Measurements from ENCODE around the gene RTN4IP1. TPM values are rescaled to one million over a fixed set of nuclear protein-coding genes. Genes with fewer than 3 reads are reported as not detected.

The RTN4IP1 gene
- total RNA-seq, 1 donor from 2014 or later, result 11.2 TPM

- peaks cover 46% of the 10 kb centered on the region for H3K36me3 Mint-ChIP-seq (ENCODE audit: low read depth)
- no peaks in the 10 kb centered on the region for H3K9me3 Mint-ChIP-seq
- H3K27ac Mint-ChIP-seq, result no peak overlapping the region
- ATAC-seq (ENCODE audit: low read depth), result no peak
- H3K4me1 Mint-ChIP-seq, result peaks cover 35% of the 10 kb centered on the region
- POLR2A ChIA-PET, result no interaction called here
- no peaks in the 10 kb centered on the region for H3K27me3 Mint-ChIP-seq
- DNase-seq, result no peak
- intact Hi-C loops (cut with micrococcal nuclease), result no loop called here
- no peak overlapping the region for H3K4me3 Mint-ChIP-seq
- CTCF ChIA-PET, result interaction anchor here (1.3 to 3.9 kb wide), 3 partner anchors 8 to 362 kb away, joined by 3 to 13 read pairs (median 4); no protein-coding TSS in a partner anchor
- no peak for TF ChIP-seq CTCF (IDR thresholded peaks at IDR 0.05)
These were observed 11.4 kb downstream of the RTN4IP1 start for GRCh38 chr6:106617857-106618256.

DNA sequence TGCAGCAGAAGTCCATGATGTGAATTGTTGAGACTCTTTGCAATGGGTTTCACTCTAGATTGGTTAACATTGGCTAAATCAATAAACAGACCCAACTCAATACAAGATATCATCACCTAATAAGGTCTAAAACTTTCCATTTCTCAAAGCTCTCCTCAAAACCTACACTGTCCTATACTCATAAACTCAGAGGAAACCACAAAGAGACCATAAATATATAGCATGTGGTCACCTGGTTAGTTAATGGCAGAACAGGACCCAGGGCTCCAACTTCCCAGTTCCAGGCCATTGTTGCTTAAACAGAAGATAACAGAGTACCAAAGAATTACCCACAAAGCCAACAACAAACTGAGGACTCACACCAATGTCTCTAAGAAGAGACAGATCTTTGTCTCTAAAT, 12.0 kb downstream of the RTN4IP1 start:
- intact Hi-C loops (cut with micrococcal nuclease), result no loop called here
- Mint-ChIP-seq H3K27ac (no peak overlapping the region), H3K27me3 (no peaks in the 10 kb centered on the region), H3K4me3 (no peak overlapping the region), H3K4me1 (peaks cover 40% of the 10 kb centered on the region), H3K9me3 (no peaks in the 10 kb centered on the region), H3K36me3 (ENCODE audit: low read depth) (peaks cover 44% of the 10 kb centered on the region)
- ChIA-PET CTCF (interaction anchor here (1.3 to 3.9 kb wide), 3 partner anchors 7 to 362 kb away, joined by 3 to 13 read pairs (median 4); no protein-coding TSS in a partner anchor), POLR2A (no interaction called here)
- no peak for TF ChIP-seq CTCF (IDR thresholded peaks at IDR 0.05)
- DNase-seq (no peak), ATAC-seq (ENCODE audit: low read depth) (no peak)

DNA sequence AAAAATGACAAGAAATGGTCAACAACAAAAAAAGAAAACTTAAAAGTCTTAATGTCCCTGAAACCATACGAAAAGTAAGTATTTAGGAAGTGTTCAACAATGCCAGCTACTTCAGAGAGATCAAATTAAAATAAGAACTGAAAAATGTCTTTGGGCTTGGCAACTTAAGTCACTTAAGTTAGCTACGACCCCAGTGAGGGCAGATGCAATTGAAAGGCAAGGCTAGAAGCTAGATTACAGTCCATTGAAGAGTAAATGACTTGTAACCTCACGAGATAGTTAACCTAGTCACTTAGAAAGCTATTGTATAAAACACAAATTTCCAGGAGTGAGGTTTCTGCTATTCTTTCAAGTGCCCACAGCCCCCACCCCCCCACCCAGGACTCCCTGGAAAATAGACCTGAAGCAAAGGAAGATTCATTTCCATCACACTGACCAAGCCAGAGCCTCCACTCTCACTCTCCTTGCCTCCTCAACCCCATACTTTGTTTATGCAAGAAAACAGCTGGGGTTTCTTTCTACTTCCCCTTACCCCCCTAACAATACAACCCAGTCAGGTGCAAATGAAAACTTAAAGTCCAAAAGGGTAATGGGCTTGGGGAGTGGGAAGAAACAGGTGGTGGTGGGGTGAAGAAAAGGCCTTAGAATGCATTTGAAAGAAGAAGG, 14.6 kb downstream of the RTN4IP1 start:
- H3K36me3 Mint-ChIP-seq (ENCODE audit: low read depth), result peaks cover 33% of the 10 kb centered on the region
- ATAC-seq (ENCODE audit: low read depth) (peak; percentile 37), DNase-seq (no peak)
- intact Hi-C loops (cut with micrococcal nuclease), result loop anchor here (5.0 kb wide), 1 partner anchor 53 kb away; no protein-coding TSS in a partner anchor
- peaks cover 55% of the 10 kb centered on the region for H3K4me1 Mint-ChIP-seq
- H3K27me3 Mint-ChIP-seq, result no peaks in the 10 kb centered on the region
- H3K27ac Mint-ChIP-seq, result peak overlapping the region; percentile 77
- peak overlapping the region; percentile 19 for H3K4me3 Mint-ChIP-seq
- no peak for TF ChIP-seq CTCF (IDR thresholded peaks at IDR 0.05)
- ChIA-PET POLR2A (interaction anchor here (0.6 to 1.7 kb wide), 3 partner anchors 14 to 72 kb away, joined by 6 to 12 read pairs (median 10); partner anchors contain the start of genes QRSL1 and RTN4IP1), CTCF (interaction anchor here (0.5 to 4.2 kb wide), 2 partner anchors 16 to 365 kb away, joined by 3 to 22 read pairs; no protein-coding TSS in a partner anchor)
- no peaks in the 10 kb centered on the region for H3K9me3 Mint-ChIP-seq

DNA sequence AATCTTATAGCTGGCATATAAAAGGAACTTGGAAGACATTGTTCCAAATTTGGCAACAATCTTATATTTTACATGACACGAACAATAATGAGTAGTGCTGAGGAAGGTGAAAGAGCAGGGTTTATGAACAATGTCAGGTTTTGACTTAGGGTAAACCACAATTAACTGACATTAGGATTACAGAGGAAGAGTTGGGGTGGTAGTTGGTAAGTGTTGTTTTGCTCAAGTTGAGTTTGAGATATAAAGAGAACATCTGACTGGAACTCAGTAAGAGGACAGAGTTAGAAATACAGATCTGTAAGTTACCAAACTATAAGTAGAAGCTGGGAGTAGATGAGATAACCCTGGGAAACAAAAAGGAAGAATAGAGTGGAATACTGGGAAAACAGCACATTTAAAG, 15.1 kb downstream of the RTN4IP1 start:
- intact Hi-C loops (cut with micrococcal nuclease), result loop anchor here (5.0 kb wide), 1 partner anchor 53 kb away; no protein-coding TSS in a partner anchor
- Mint-ChIP-seq H3K4me1 (peaks cover 61% of the 10 kb centered on the region), H3K9me3 (no peaks in the 10 kb centered on the region), H3K4me3 (peak overlapping the region; percentile 19), H3K36me3 (ENCODE audit: low read depth) (peaks cover 32% of the 10 kb centered on the region), H3K27me3 (no peaks in the 10 kb centered on the region), H3K27ac (peak overlapping the region; percentile 77)
- no peak for TF ChIP-seq CTCF (IDR thresholded peaks at IDR 0.05)
- ChIA-PET POLR2A (interaction anchor here (0.6 to 1.7 kb wide), 3 partner anchors 15 to 359 kb away, joined by 3 to 12 read pairs (median 6); partner anchors contain the start of genes QRSL1 and RTN4IP1), CTCF (interaction anchor here (4.2 kb wide), 1 partner anchor 365 kb away, joined by 22 read pairs; no protein-coding TSS in a partner anchor)
- DNase-seq, result no peak
- ATAC-seq (ENCODE audit: low read depth), result no peak

- Mint-ChIP-seq H3K27ac (peak overlapping the region; percentile 77), H3K36me3 (ENCODE audit: low read depth) (peaks cover 27% of the 10 kb centered on the region), H3K4me1 (peaks cover 66% of the 10 kb centered on the region), H3K9me3 (no peaks in the 10 kb centered on the region), H3K4me3 (peak overlapping the region; percentile 9), H3K27me3 (no peaks in the 10 kb centered on the region)
- POLR2A ChIA-PET, result interaction anchor here (0.6 to 1.7 kb wide), 4 partner anchors 15 to 1044 kb away, joined by 3 to 12 read pairs (median 4); partner anchors contain the start of genes QRSL1 and RTN4IP1
- DNase-seq, result no peak
- CTCF ChIA-PET, result interaction anchor here (1.0 to 4.2 kb wide), 2 partner anchors 366 to 384 kb away, joined by 3 to 22 read pairs; no protein-coding TSS in a partner anchor
- ATAC-seq (ENCODE audit: low read depth), result no peak
- TF ChIP-seq CTCF (IDR thresholded peaks at IDR 0.05), result no peak
- intact Hi-C loops (cut with micrococcal nuclease), result loop anchor here (5.0 kb wide), 1 partner anchor 54 kb away; no protein-coding TSS in a partner anchor
These were observed 15.7 kb downstream of the RTN4IP1 start for GRCh38 chr6:106613590-106613989.

Data from activated B cell treated with CpG ODN at 0.5 μM for 24 hours (primary cell).